ENCODE data around the gene SPINK6. TPM values are rescaled to one million over a fixed set of nuclear protein-coding genes. Genes with fewer than 3 reads are reported as not detected.

Gene SPINK6
- total and polyA plus RNA-seq, 9 of the 15 experiments (the other 6 are each of a cell fraction or from before 2014, with no cell fraction given), result not detected

- H3K4me1 ChIP-seq (replicated peaks in 1 of 2; ENCODE audit: control insufficient read depth in 2 of 2, insufficient read depth in 2 of 2, low read length in 2 of 2), result no peaks in the 10 kb centered on the region
- ATAC-seq, result no peak
- no peak overlapping the region for H2AFZ ChIP-seq (ENCODE audit: low read depth, low read length)
- no peaks in the 10 kb centered on the region for H4K20me1 ChIP-seq (replicated peaks; ENCODE audit: control insufficient read depth, insufficient read depth, low read length)
- DNase-seq (ENCODE audit: extremely low read depth in 1 of 4, low spot score in 3 of 4), result no peak
- in situ Hi-C loops (cut with MboI), result no loop called here
- POLR2A ChIA-PET, result interaction anchor here (0.6 kb wide), 1 partner anchor 160 kb away, joined by 3 read pairs; no protein-coding TSS in a partner anchor
- no peak overlapping the region for H3K27ac ChIP-seq (ENCODE audit: extremely low read depth, low read depth, low read length)
- 0% methylated on average over 2 of the region's 2 CpGs for WGBS (ENCODE audit: insufficient coverage, low coverage, missing lambda C conversion rate)
- no TSS peak for BruUV-seq (replicated peaks)
- H3K4me2 ChIP-seq (ENCODE audit: insufficient read depth, low read length), result no peak overlapping the region
- no peaks in the 10 kb centered on the region for H3K9me1 ChIP-seq (ENCODE audit: control insufficient read depth, insufficient read depth, low read length)
- intact Hi-C loops (cut with micrococcal nuclease), result no loop called here
- no peak overlapping the region for H3K4me3 ChIP-seq
- no peaks in the 10 kb centered on the region for H3K9me3 ChIP-seq (replicated peaks; ENCODE audit: control insufficient read depth, insufficient read depth, low read depth, low read length)
- FAIRE-seq, result no peak
- H3K27me3 ChIP-seq (ENCODE audit: control insufficient read depth in 2 of 2, insufficient read depth in 2 of 2, low read length in 2 of 2), result no peaks in the 10 kb centered on the region
- no peak overlapping the region for H3K9ac ChIP-seq (ENCODE audit: insufficient read depth in 1 of 2, low read depth in 2 of 2, low read length in 2 of 2)
- H3K79me2 ChIP-seq (ENCODE audit: control insufficient read depth, insufficient read depth, low read length), result no peaks in the 10 kb centered on the region
- no peaks in the 10 kb centered on the region for H3K36me3 ChIP-seq (ENCODE audit: control insufficient read depth, insufficient read depth, low read length)
- no peak for TF ChIP-seq SMAD1 (IDR thresholded peaks at IDR 0.05; ENCODE audit: low read depth, low read length, partially characterized antibody)
- no peak for TF ChIP-seq KLF10 (CRISPR knock-in tag; IDR thresholded peaks at IDR 0.05)
- no peak for TF ChIP-seq GATAD2B (IDR thresholded peaks at IDR 0.05; ENCODE audit: borderline replicate concordance)
- TF ChIP-seq FOXP4 (CRISPR knock-in tag; IDR thresholded peaks at IDR 0.05; ENCODE audit: borderline replicate concordance), result no peak
- no peak for TF ChIP-seq TAF15 (IDR thresholded peaks at IDR 0.05; ENCODE audit: low read depth, low read length)
- no peak for TF ChIP-seq DDX20 (tag; IDR thresholded peaks at IDR 0.05; ENCODE audit: low read depth)
- TF ChIP-seq ZC3H11A (IDR thresholded peaks at IDR 0.05; ENCODE audit: low read depth, low read length), result no peak
- CTCF ChIA-PET (ENCODE audit: low intra/inter-chr PET ratio), result no interaction called here
Measured at GRCh38 chr5:148248894-148249293, 46.1 kb downstream of the SPINK6 start.

Measured in K562 (cell line).